ENCODE measurements around the gene SLC52A1.

The SLC52A1 gene

GRCh38 chr17:4994081-4994595, 41.1 kb downstream of the SLC52A1 start:
- in situ Hi-C loops (cut with HindIII; ENCODE audit: low sequenced_read_pairs) = no loop called here

GRCh38 chr17:4987767-4988567, 47.3 kb downstream of the SLC52A1 start:
- in situ Hi-C loops (cut with HindIII; ENCODE audit: low sequenced_read_pairs) = no loop called here

- in situ Hi-C loops (cut with HindIII; ENCODE audit: low sequenced_read_pairs) = no loop called here
Measured at GRCh38 chr17:4986951-4987766, 48.1 kb downstream of the SLC52A1 start, which contains the start of gene CAMTA2. CAMTA2 (minus strand) TSS chr17:4987675; CDS start chr17:4986222, 1,453 bp downstream.

- in situ Hi-C loops (cut with HindIII; ENCODE audit: low sequenced_read_pairs) = no loop called here
Measured at GRCh38 chr17:4986403-4986802, 48.8 kb downstream of the SLC52A1 start.

Measured in endothelial cell of hepatic sinusoid (primary cell).